ENCODE data around the gene PACS2. TPM values are rescaled to one million over a fixed set of nuclear protein-coding genes. Genes with fewer than 3 reads are reported as not detected.

PACS2 gene
- total and polyA plus RNA-seq, 2 of the 8 experiments (the other 6 are each of a cell fraction or from before 2014, with no cell fraction given): 38.0 to 62.8 TPM

- no peak overlapping the region for H3K27ac ChIP-seq (ENCODE audit: low read depth, low read length)
- H2AFZ ChIP-seq (ENCODE audit: low read length): no peak overlapping the region
- H4K8ac ChIP-seq (ENCODE audit: extremely low read depth, insufficient read depth, low read length): no peak overlapping the region
- H4K5ac ChIP-seq (ENCODE audit: insufficient read length, low read depth, low read length): no peak overlapping the region
- H3K9me3 ChIP-seq (ENCODE audit: insufficient read depth in 2 of 2, low read depth in 1 of 2, low read length in 1 of 2): no peaks in the 10 kb centered on the region
- no peaks in the 10 kb centered on the region for H3K27me3 ChIP-seq (replicated peaks in 1 of 4; ENCODE audit: control insufficient read depth in 3 of 4, extremely low read depth in 1 of 4, insufficient read depth in 3 of 4, low read length in 3 of 4)
- H3K23me2 ChIP-seq (ENCODE audit: low read depth, low read length): no peaks in the 10 kb centered on the region
- H3K9ac ChIP-seq (replicated peaks in 1 of 4; ENCODE audit: extremely low read depth in 1 of 4, low read depth in 3 of 4, low read length in 3 of 4): no peak overlapping the region
- H2BK5ac ChIP-seq (ENCODE audit: low read depth, low read length): peak overlapping the region; percentile 12; the same call in 1 of the 2 replicates
- no peak overlapping the region for H3K23ac ChIP-seq (ENCODE audit: insufficient read length)
- H2BK12ac ChIP-seq (ENCODE audit: low read depth, low read length): no peak overlapping the region
- H4K91ac ChIP-seq (replicated peaks; ENCODE audit: insufficient read length, low read length): no peak overlapping the region
- no peak overlapping the region for H3K4me3 ChIP-seq (ENCODE audit: extremely low read depth in 1 of 4, insufficient read depth in 2 of 4, low read depth in 3 of 4, low read length in 4 of 4)
- no peak overlapping the region for H2BK15ac ChIP-seq (ENCODE audit: low read length)
- 86% methylated on average over 8 of the region's 8 CpGs; no CpG with 5 or more reads in 1 of the 2 experiments for WGBS, 2 experiments (ENCODE audit: extremely low coverage in 1 of 2, insufficient coverage in 1 of 2, insufficient read length in 1 of 2, insufficient replicate concordance in 2 of 2, low coverage in 1 of 2, low lambda C conversion rate in 2 of 2, missing lambda C conversion rate in 1 of 2)
- peaks cover 0 to 66% of the 10 kb centered on the region in 2 experiments; a peak in 2 of 4 replicates for H3K79me2 ChIP-seq (ENCODE audit: control insufficient read depth in 1 of 2, insufficient read depth in 2 of 2, low read length in 2 of 2)
- H2BK20ac ChIP-seq (ENCODE audit: low read length): no peak overlapping the region
- H3K14ac ChIP-seq (ENCODE audit: insufficient read length): no peak overlapping the region
- no peak for DNase-seq (ENCODE audit: low read depth in 1 of 2, low spot score in 2 of 2)
- peaks cover 52% of the 10 kb centered on the region for H3K79me1 ChIP-seq (ENCODE audit: low read depth, low read length)
- H3K4me2 ChIP-seq (ENCODE audit: insufficient read depth in 1 of 2, low read depth in 2 of 2, low read length in 2 of 2): no peak overlapping the region
- H3K4me1 ChIP-seq (replicated peaks in 1 of 4; ENCODE audit: control insufficient read depth in 3 of 4, insufficient read depth in 4 of 4, low read length in 3 of 4): peaks cover 6 to 26% (median 19%) of the 10 kb centered on the region in 4 experiments; a peak in 6 of 7 replicates
- H3K56ac ChIP-seq (replicated peaks; ENCODE audit: insufficient read length, low read depth, low read length): no peak overlapping the region
- TF ChIP-seq CEBPB (IDR thresholded peaks at IDR 0.05; ENCODE audit: low read depth, low read length) (no peak), GABPA (IDR thresholded peaks at IDR 0.05; ENCODE audit: borderline replicate concordance, insufficient read depth, low read length) (no peak), MAX (IDR thresholded peaks at IDR 0.05) (no peak), KDM1A (IDR thresholded peaks at IDR 0.05; ENCODE audit: borderline replicate concordance, low read length) (0 out of 2 replicates have a peak, but pooled peaks have one; percentile 10), BCL11A (IDR thresholded peaks at IDR 0.05; ENCODE audit: low read depth in 2 of 2, low read length in 2 of 2) (no peak), ZNF274 (IDR thresholded peaks at IDR 0.05; ENCODE audit: borderline replicate concordance, extremely low read depth, low read length) (no peak)
- CTCF ChIA-PET (ENCODE audit: partially characterized antibody): interaction anchor here (1.0 to 2.0 kb wide), 5 partner anchors 17 to 59 kb away, joined by 3 to 5 read pairs (median 3); no protein-coding TSS in a partner anchor
- H4K20me1 ChIP-seq (replicated peaks in 1 of 2; ENCODE audit: control insufficient read depth in 1 of 2, insufficient read depth in 2 of 2, low read length in 2 of 2): peaks cover 36 to 59% of the 10 kb centered on the region in 2 experiments
- H2BK120ac ChIP-seq (replicated peaks; ENCODE audit: low read depth, low read length): no peak overlapping the region
- POLR2A ChIA-PET (ENCODE audit: partially characterized antibody): no interaction called here
- H2AK5ac ChIP-seq (ENCODE audit: low read depth, low read length): no peak overlapping the region
- H3K36me3 ChIP-seq (ENCODE audit: control insufficient read depth in 2 of 4, insufficient read depth in 4 of 4, low read length in 3 of 4): no peaks in the 10 kb centered on the region
- H3K4ac ChIP-seq (replicated peaks; ENCODE audit: insufficient read length, low read depth, low read length): no peak overlapping the region
- no peak overlapping the region for H3K18ac ChIP-seq (ENCODE audit: extremely low read depth, low read length)
- FAIRE-seq: no peak
Measured at GRCh38 chr14:105331575-105332349, 17.2 kb downstream of the PACS2 start.

Data from H1 (cell line).